Measurements from ENCODE around the gene MAPK7.

GRCh38 chr17:19407601-19408345 lies 29.5 kb downstream of the MAPK7 start:
- TF ChIP-seq POLR2A (IDR thresholded peaks at IDR 0.05; ENCODE audit: low read depth, low read length): no peak
- TF ChIP-seq POLR2AphosphoS5 (IDR thresholded peaks at IDR 0.05; ENCODE audit: low read depth, low read length): no peak
- TF ChIP-seq TAF1 (IDR thresholded peaks at IDR 0.05; ENCODE audit: low read depth, low read length): no peak
- no peak for TF ChIP-seq POU2F2 (IDR thresholded peaks at IDR 0.05; ENCODE audit: low read depth, low read length)
- no peak for TF ChIP-seq SPI1 (IDR thresholded peaks at IDR 0.05; ENCODE audit: low read depth, low read length)

Data from GM12891 (cell line).